A549 (cell line): Measurements from ENCODE around the gene TENT4A. TPM values are rescaled to one million over a fixed set of nuclear protein-coding genes. Genes with fewer than 3 reads are reported as not detected.
A peak's percentile ranks its signal among the peaks of the same experiment; 100 is the strongest.

Experiments used
- ATAC-seq, 2 experiments: fragments of 200-7000 bp in 1 of 2; fragments of >200 bp in 1 of 2; cut with Nextera tagmentation in 1 of 2; cut with Tn5 transposase in 1 of 2; 3 replicates each; pipeline versions ENCODE4 v1.8.0 to v1.9.1; 2018 to 2020; ENCODE audit warnings: mild to moderate bottlenecking in 1 of 2, moderate library complexity in 1 of 2
- CTCF ChIA-PET: fragments of 300-600 bp; sonication (Branson Sonifier 250); formaldehyde crosslinking; extraction: SDS; loops from one replicate; lab custom pipeline; 2021; ENCODE audit warnings: antibody characterized with exemption, inconsistent platforms; lab: Yijun Ruan, JAX
- POLR2A ChIA-PET: fragments of 350-600 bp; formaldehyde crosslinking; extraction: SDS; loops from one replicate; lab custom pipeline; 2021; ENCODE audit warnings: antibody characterized with exemption, inconsistent platforms; lab: Yijun Ruan, JAX
- DNase-seq, 2 experiments: peaks; one replicate each; pipeline versions ENCODE4 v3.0.0 to v3.0.0-alpha.2; 2011 to 2016; ENCODE audit warnings: low read depth in 1 of 2, low spot score in 1 of 2
- FAIRE-seq: peaks from 2 replicates; lab custom pipeline; 2011; peaks lifted over from hg19 to GRCh38; lab: Jason Lieb, UNC
- H3K27ac ChIP-seq, 2 experiments: fragments of >200 bp; sonication (Bioruptor Twin); formaldehyde crosslinking; 3 replicates each; pipeline ENCODE4 v1.5.1; 2016 to 2017
- H3K4me1 ChIP-seq: fragments of >200 bp; sonication (Bioruptor Twin); formaldehyde crosslinking; 3 replicates; pipeline ENCODE4 v1.6.1; 2016
- H3K4me2 ChIP-seq: fragments of >200 bp; sonication (Bioruptor Twin); formaldehyde crosslinking; 3 replicates; pipeline ENCODE4 v1.6.1; 2016
- H3K4me3 ChIP-seq: fragments of >200 bp; sonication (Bioruptor Twin); formaldehyde crosslinking; 3 replicates; pipeline ENCODE4 v1.5.1; 2016
- H3K9me3 ChIP-seq: fragments of >200 bp; sonication (Bioruptor Twin); formaldehyde crosslinking; 3 replicates; pipeline ENCODE4 v1.6.1; 2016
- BHLHE40 ChIP-seq: IDR thresholded peaks from 2 replicates; pipeline ENCODE4 v1.6.1; 2012; ENCODE audit warnings: low read depth, low read length, inconsistent platforms
- CBX2 ChIP-seq: fragments of 200-600 bp; sonication (generic); IDR thresholded peaks from 2 replicates; pipeline ENCODE4 v1.6.1; 2016; ENCODE audit warnings: low read depth, mild to moderate bottlenecking, borderline replicate concordance
- CHD2 ChIP-seq: fragments of 150-350 bp; IDR thresholded peaks from 2 replicates; pipeline ENCODE4 v1.6.1; 2014; ENCODE audit warnings: low read length; ENCODE audit not compliant: partially characterized antibody
- EHMT2 ChIP-seq: fragments of 200-600 bp; sonication (generic); IDR thresholded peaks from 2 replicates; pipeline ENCODE4 v1.6.1; 2016; ENCODE audit warnings: antibody characterized with exemption, low read depth, mild to moderate bottlenecking, moderate library complexity
- EP300 ChIP-seq, 2 experiments: fragments of >200 bp; sonication (Bioruptor Twin); formaldehyde crosslinking; IDR thresholded peaks; 2 replicates in 1 of 2; 3 replicates in 1 of 2; pipeline ENCODE4 v1.6.1; 2016 to 2017
- ESRRA ChIP-seq: fragments of 150-350 bp; IDR thresholded peaks from 2 replicates; pipeline ENCODE4 v1.6.1; 2014; ENCODE audit warnings: mild to moderate bottlenecking, low read length, borderline replicate concordance
- FOSL2 ChIP-seq, 2 experiments: fragments of 450-650 bp in 1 of 2; fragments of >200 bp in 1 of 2; sonication (Bioruptor Twin) in 1 of 2; formaldehyde crosslinking; IDR thresholded peaks; 2 replicates each; pipeline versions ENCODE4 v1.5.0 to v1.6.1; 2016 to 2020; ENCODE audit warnings: mild to moderate bottlenecking in 1 of 2, moderate library complexity in 1 of 2
- HDAC2 ChIP-seq: fragments of 200-600 bp; sonication (generic); IDR thresholded peaks from 2 replicates; pipeline ENCODE4 v1.6.1; 2016
- HEYL ChIP-seq: fragments of 250-450 bp; sonication (Bioruptor Pico); IDR thresholded peaks from 2 replicates; pipeline ENCODE4 v1.8.0; 2021; ENCODE audit warnings: mild to moderate bottlenecking, moderate library complexity
- HOXA7 ChIP-seq: fragments of 250-450 bp; sonication (Bioruptor Pico); IDR thresholded peaks from 2 replicates; pipeline ENCODE4 v1.5.0; 2020; ENCODE audit warnings: mild to moderate bottlenecking, moderate library complexity
- JUN ChIP-seq, 2 experiments: fragments of >200 bp; sonication (Bioruptor Twin); formaldehyde crosslinking; IDR thresholded peaks; 2 replicates in 1 of 2; 3 replicates in 1 of 2; pipeline ENCODE4 v1.6.1; 2016 to 2017
- JUNB ChIP-seq: fragments of >200 bp; sonication (Bioruptor Twin); formaldehyde crosslinking; IDR thresholded peaks from 2 replicates; pipeline ENCODE4 v1.6.1; 2016
- KDM5A ChIP-seq: fragments of 200-600 bp; sonication (generic); IDR thresholded peaks from 2 replicates; pipeline ENCODE4 v1.6.1; 2016; ENCODE audit warnings: antibody characterized with exemption, mild to moderate bottlenecking
- MYC ChIP-seq: IDR thresholded peaks from 2 replicates; pipeline ENCODE4 v1.6.1; 2012; ENCODE audit warnings: mild to moderate bottlenecking, inconsistent platforms, low read length, improper control_type of control experiment, borderline replicate concordance
- RAD21 ChIP-seq, 2 experiments: fragments of >200 bp in 1 of 2; sonication (Bioruptor Twin) in 1 of 2; formaldehyde crosslinking in 1 of 2; IDR thresholded peaks in 1 of 2; conservative IDR thresholded peaks in 1 of 2; 2 replicates in 1 of 2; 3 replicates in 1 of 2; pipeline ENCODE4 v1.6.1; 2012 to 2018; ENCODE audit warnings: inconsistent platforms in 1 of 2
- REST ChIP-seq: fragments of 200-600 bp; sonication (generic); IDR thresholded peaks from 2 replicates; pipeline ENCODE4 v1.6.1; 2016; ENCODE audit warnings: antibody characterized with exemption, mild to moderate bottlenecking, moderate library complexity
- RFX5 ChIP-seq: fragments of 450-650 bp; IDR thresholded peaks from 2 replicates; pipeline ENCODE4 v1.7.1; 2014; ENCODE audit warnings: antibody characterized with exemption, mild to moderate bottlenecking, moderate library complexity
- RNF2 ChIP-seq: fragments of 200-600 bp; sonication (generic); IDR thresholded peaks from 2 replicates; pipeline ENCODE4 v1.6.1; 2016; ENCODE audit warnings: low read depth, mild to moderate bottlenecking, antibody characterized with exemption, moderate library complexity, borderline replicate concordance
- SREBF2 ChIP-seq: fragments of 450-650 bp; IDR thresholded peaks from 2 replicates; pipeline ENCODE4 v1.6.1; 2014; ENCODE audit warnings: mild to moderate bottlenecking, moderate library complexity
- TFCP2L1 ChIP-seq: fragments of 250-450 bp; sonication (Bioruptor Pico); IDR thresholded peaks from 2 replicates; pipeline ENCODE4 v1.5.0; 2021; ENCODE audit warnings: mild to moderate bottlenecking
- TP53 ChIP-seq: fragments of 250-450 bp; sonication (Bioruptor Pico); IDR thresholded peaks from 2 replicates; pipeline ENCODE4 v1.5.0; 2021; ENCODE audit warnings: mild to moderate bottlenecking, moderate library complexity
- ZFP36 ChIP-seq: fragments of 450-650 bp; IDR thresholded peaks from 2 replicates; pipeline ENCODE4 v1.6.1; 2014; ENCODE audit warnings: borderline replicate concordance; ENCODE audit not compliant: partially characterized antibody
- ZNF302 ChIP-seq: fragments of 250-450 bp; sonication (Bioruptor Pico); IDR thresholded peaks from 2 replicates; pipeline ENCODE4 v1.9.0; 2021; ENCODE audit warnings: inconsistent platforms, mild to moderate bottlenecking, moderate library complexity
- WGBS: methylation state at CpG from one replicate; pipeline ENCODE4 v1.1.6; 2017; ENCODE audit errors: missing lambda C conversion rate; 5-methylcytosine and 5-hydroxymethylcytosine counted together
- polyA plus RNA-seq, 4 experiments: library from polyadenylated mRNA; depleted of rRNA in 3 of 4; stranded (reverse); fragments of >200 nt; fragmentation: RNase III in 1 of 4; extraction: RNeasy Plus Mini Kit Qiagen cat#74134 plus additional on column Dnase treatment in 1 of 4; gene quantifications; 2 replicates in 3 of 4; 3 replicates in 1 of 4; pipeline ENCODE4 v1.2.3, GENCODE V29; 2011 to 2017
- TF ChIP-seq, protein P1 (sequence below): IDR thresholded peaks from 2 replicates; pipeline ENCODE4 v1.6.1; 2012
- TF ChIP-seq, protein P2 (sequence below): fragments of 450-650 bp; IDR thresholded peaks from 2 replicates; pipeline ENCODE4 v1.6.1; 2014; ENCODE audit warnings: antibody characterized with exemption

The TENT4A gene
- polyA plus RNA-seq, 2 of the 4 experiments (the other 2 are of a cell fraction): 7.2 to 15.2 TPM

DNA sequence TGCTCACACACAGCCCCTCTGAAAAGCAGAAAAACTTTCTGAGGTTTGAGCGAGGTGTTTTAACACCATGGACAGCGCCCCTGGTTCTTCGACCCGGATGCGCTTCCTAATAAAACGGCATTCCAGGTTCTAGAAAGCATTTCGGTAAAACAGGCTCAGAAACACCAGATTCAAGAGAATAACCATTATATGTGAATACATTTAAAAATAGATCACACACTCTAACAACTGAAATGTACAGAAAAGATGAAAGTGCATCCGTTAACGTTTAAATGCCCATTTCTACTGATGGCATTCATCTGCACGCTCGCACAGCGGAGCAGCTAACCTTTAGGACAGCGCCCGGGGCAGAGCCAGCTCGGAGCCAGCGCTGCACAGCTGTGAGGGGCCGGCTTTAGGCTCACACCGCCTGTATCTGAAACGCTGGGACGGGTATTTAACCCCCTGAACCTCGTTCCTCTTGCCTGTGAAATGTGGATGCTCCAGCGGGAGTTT, 26.3 kb upstream of the TENT4A start:
- no peak for DNase-seq
- ChIA-PET POLR2A (interaction anchor here (1.2 kb wide), 1 partner anchor 54 kb away, joined by 3 read pairs; the partner anchor contains the start of genes NSUN2 and SRD5A1), CTCF (interaction anchor here (0.9 kb wide), 1 partner anchor 1190 kb away, joined by 3 read pairs; no protein-coding TSS in a partner anchor)
- Histone ChIP-seq H3K9me3 (no peaks in the 10 kb centered on the region), H3K27ac (no peak overlapping the region), H3K4me3 (no peak overlapping the region), H3K4me1 (no peaks in the 10 kb centered on the region), H3K4me2 (0 out of 3 replicates have a peak overlapping the region, but pooled peaks have one; percentile 1)
- TF ChIP-seq JUNB (no peak), CHD2 (no peak), ESRRA (no peak), BHLHE40 (no peak), REST (peak; percentile 91)
- ATAC-seq: peak in 1 of 2 experiments; percentile 46; a peak in 3 of 6 replicates
- WGBS: 39% methylated on average over 22 of the region's 22 CpGs
- FAIRE-seq: no peak

DNA sequence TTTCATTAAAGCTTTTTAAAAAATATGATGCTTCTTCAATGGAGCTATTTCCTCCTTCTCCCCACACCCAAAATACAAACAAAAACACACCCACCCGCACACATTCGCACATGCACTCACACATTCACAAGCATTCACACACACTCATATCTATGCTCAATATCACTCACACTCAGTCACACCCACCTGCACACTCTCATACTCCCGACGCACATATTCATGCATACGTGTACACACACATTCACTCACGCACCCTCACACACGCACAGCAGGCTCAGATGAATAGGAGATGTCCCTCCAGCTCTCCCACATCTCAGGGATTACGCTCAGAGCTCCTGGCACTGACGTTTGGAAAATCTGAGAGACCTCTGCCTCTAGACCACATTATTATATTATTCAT, 25.7 kb upstream of the TENT4A start:
- ATAC-seq: no peak
- POLR2A ChIA-PET: interaction anchor here (1.2 kb wide), 1 partner anchor 55 kb away, joined by 3 read pairs; the partner anchor contains the start of genes NSUN2 and SRD5A1
- CTCF ChIA-PET: interaction anchor here (0.9 kb wide), 1 partner anchor 1191 kb away, joined by 3 read pairs; no protein-coding TSS in a partner anchor
- no peaks in the 10 kb centered on the region for H3K9me3 ChIP-seq
- WGBS: 52% methylated on average over 9 of the region's 9 CpGs
- H3K27ac ChIP-seq: no peak overlapping the region
- no peak overlapping the region for H3K4me3 ChIP-seq
- TF ChIP-seq TP53 (CRISPR knock-in tag) (no peak), HDAC2 (no peak), CBX2 (no peak), ZNF302 (CRISPR knock-in tag) (no peak), MYC (no peak), RFX5 (no peak), KDM5A (no peak), HEYL (CRISPR knock-in tag) (no peak), HOXA7 (CRISPR knock-in tag) (no peak), TFCP2L1 (CRISPR knock-in tag) (no peak), FOSL2 (IDR thresholded peaks at IDR 0.05) (no peak), FOSL2 (CRISPR knock-in tag; IDR thresholded peaks at IDR 0.05) (no peak), EHMT2 (no peak), SREBF2 (no peak), EP300 (IDR thresholded peaks at IDR 0.05) (no peak)
- TF ChIP-seq, all 56 proteins: peak for 0
- no peak for DNase-seq
- Histone ChIP-seq H3K4me1 (no peaks in the 10 kb centered on the region), H3K4me2 (no peak overlapping the region)
- no peak for FAIRE-seq

DNA sequence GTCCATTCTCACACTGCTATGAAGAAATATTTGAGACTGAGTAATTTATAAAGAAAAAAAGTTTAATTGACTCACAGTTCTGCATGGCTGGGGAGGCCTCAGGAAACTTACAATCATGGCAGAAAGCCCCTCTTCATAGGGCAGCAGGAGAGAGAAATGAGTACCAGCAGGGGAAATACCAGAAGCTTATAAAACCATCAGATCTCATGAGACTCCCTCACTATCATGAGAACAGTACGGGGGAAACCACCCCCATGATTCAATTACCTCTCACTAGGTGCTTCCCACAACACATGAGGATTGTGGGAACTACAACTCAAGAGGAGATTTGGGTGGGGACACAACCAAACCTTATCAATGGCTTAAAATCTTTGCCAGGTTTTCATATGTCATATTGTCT, 20.3 kb upstream of the TENT4A start:
- ChIA-PET POLR2A (no interaction called here), CTCF (no interaction called here)
- Histone ChIP-seq H3K27ac (no peak overlapping the region), H3K4me3 (no peak overlapping the region), H3K4me1 (no peaks in the 10 kb centered on the region), H3K4me2 (no peak overlapping the region), H3K9me3 (peaks cover 5% of the 10 kb centered on the region; the same call in 1 of the 3 replicates)
- TF ChIP-seq CHD2: no peak
- TF ChIP-seq, protein P1, sequence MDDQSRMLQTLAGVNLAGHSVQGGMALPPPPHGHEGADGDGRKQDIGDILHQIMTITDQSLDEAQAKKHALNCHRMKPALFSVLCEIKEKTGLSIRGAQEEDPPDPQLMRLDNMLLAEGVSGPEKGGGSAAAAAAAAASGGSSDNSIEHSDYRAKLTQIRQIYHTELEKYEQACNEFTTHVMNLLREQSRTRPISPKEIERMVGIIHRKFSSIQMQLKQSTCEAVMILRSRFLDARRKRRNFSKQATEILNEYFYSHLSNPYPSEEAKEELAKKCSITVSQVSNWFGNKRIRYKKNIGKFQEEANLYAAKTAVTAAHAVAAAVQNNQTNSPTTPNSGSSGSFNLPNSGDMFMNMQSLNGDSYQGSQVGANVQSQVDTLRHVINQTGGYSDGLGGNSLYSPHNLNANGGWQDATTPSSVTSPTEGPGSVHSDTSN: no peak
- no peak for TF ChIP-seq ZFP36
- TF ChIP-seq HOXA7 (CRISPR knock-in tag): no peak
- TF ChIP-seq CBX2: no peak
- TF ChIP-seq, protein P2, sequence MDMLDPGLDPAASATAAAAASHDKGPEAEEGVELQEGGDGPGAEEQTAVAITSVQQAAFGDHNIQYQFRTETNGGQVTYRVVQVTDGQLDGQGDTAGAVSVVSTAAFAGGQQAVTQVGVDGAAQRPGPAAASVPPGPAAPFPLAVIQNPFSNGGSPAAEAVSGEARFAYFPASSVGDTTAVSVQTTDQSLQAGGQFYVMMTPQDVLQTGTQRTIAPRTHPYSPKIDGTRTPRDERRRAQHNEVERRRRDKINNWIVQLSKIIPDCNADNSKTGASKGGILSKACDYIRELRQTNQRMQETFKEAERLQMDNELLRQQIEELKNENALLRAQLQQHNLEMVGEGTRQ: no peak
- no peak for TF ChIP-seq RNF2
- no peak for TF ChIP-seq JUN (IDR thresholded peaks at IDR 0.05)
- no peak for TF ChIP-seq RAD21 (conservative IDR thresholded peaks at IDR 0.05 in 1 of 2, IDR thresholded peaks at IDR 0.05 in 1 of 2)
- TF ChIP-seq ESRRA: no peak
- ATAC-seq (no peak), DNase-seq (no peak), FAIRE-seq (no peak)
- WGBS: 0% methylated on average over 1 of the region's 1 CpG
